Glutamatergic neuron (in vitro differentiated cells): ENCODE data around the gene SLIT1. TPM values are rescaled to one million over a fixed set of nuclear protein-coding genes. Genes with fewer than 3 reads are reported as not detected.

Experiments
- DNase-seq: peaks from one replicate; pipeline ENCODE4 v3.0.0; 2022
- H3K27ac Mint-ChIP-seq: one replicate; pipeline ENCODE4 v1.8.0; 2020; ENCODE audit warnings: mild to moderate bottlenecking, mixed read lengths, inconsistent platforms; ENCODE audit not compliant: unreplicated experiment
- H3K27me3 Mint-ChIP-seq: one replicate; pipeline ENCODE4 v1.8.0; 2020; ENCODE audit warnings: mild to moderate bottlenecking, moderate library complexity, mixed read lengths, inconsistent platforms; ENCODE audit not compliant: unreplicated experiment
- H3K36me3 Mint-ChIP-seq: one replicate; pipeline ENCODE4 v1.8.0; 2020; ENCODE audit warnings: mild to moderate bottlenecking, mixed read lengths, inconsistent platforms; ENCODE audit not compliant: unreplicated experiment
- H3K4me1 Mint-ChIP-seq: one replicate; pipeline ENCODE4 v1.8.0; 2020; ENCODE audit warnings: mild to moderate bottlenecking, low read depth, mixed read lengths, inconsistent platforms; ENCODE audit not compliant: unreplicated experiment
- H3K4me3 Mint-ChIP-seq: one replicate; pipeline ENCODE4 v1.8.0; 2020; ENCODE audit warnings: mild to moderate bottlenecking, mixed read lengths, inconsistent platforms; ENCODE audit not compliant: unreplicated experiment
- H3K9me3 Mint-ChIP-seq: one replicate; pipeline ENCODE4 v1.8.0; 2020; ENCODE audit warnings: mild to moderate bottlenecking, moderate library complexity, mixed read lengths, inconsistent platforms; ENCODE audit not compliant: unreplicated experiment
- CTCF ChIP-seq: fragments of 200-600 bp; sonication (generic); IDR thresholded peaks from one replicate; pipeline ENCODE4 v1.5.0; 2021; ENCODE audit not compliant: partially characterized antibody, unreplicated experiment
- long read RNA-seq: library from polyadenylated mRNA; unstranded; transcript quantifications from one replicate; pipeline ENCODE4 v2.0.0, GENCODE V29; 2020; ENCODE audit not compliant: unreplicated experiment
- total RNA-seq: library from RNA; stranded (reverse); fragmentation: NEBNext Ultra II Directional; extraction: Animal tissue kit (Norgen Biotek cat#: 25700); gene quantifications from one replicate; pipeline ENCODE4 v1.2.1, GENCODE V29; 2021; ENCODE audit not compliant: unreplicated experiment

The SLIT1 gene
- 11.3 TPM for total RNA-seq
- long read RNA-seq, partial matches to known transcripts = 2 of 3 reads
- long read RNA-seq, other reads (novel, unspliced or antisense) = 1 of 3 reads

GRCh38 chr10:97185326-97186058 lies at the start of gene SLIT1:
TSS of gene SLIT1 (minus strand) at chr10:97185959. CDS start at chr10:97185674, 285 bp downstream.
- H3K4me1 Mint-ChIP-seq = peaks cover 26% of the 10 kb centered on the region
- H3K4me3 Mint-ChIP-seq = peak within 1 kb of the TSS; percentile 90
- peak; percentile 75 for DNase-seq
- H3K36me3 Mint-ChIP-seq = no peaks in the 10 kb centered on the region
- H3K27me3 Mint-ChIP-seq = peaks cover 24% of the 10 kb centered on the region
- peaks cover 17% of the 10 kb centered on the region for H3K9me3 Mint-ChIP-seq
- H3K27ac Mint-ChIP-seq = no peak within 1 kb of the TSS
- TF ChIP-seq CTCF = no peak

GRCh38 chr10:97235353-97235752 lies 49.6 kb upstream of the SLIT1 start:
- TF ChIP-seq CTCF = no peak
- H3K27me3 Mint-ChIP-seq = no peaks in the 10 kb centered on the region

GRCh38 chr10:97234400-97234799 lies 48.6 kb upstream of the SLIT1 start:
- H3K4me3 Mint-ChIP-seq = no peak overlapping the region
- no peak overlapping the region for H3K27ac Mint-ChIP-seq
- H3K36me3 Mint-ChIP-seq = no peaks in the 10 kb centered on the region
- H3K9me3 Mint-ChIP-seq = no peaks in the 10 kb centered on the region
- TF ChIP-seq CTCF = peak; percentile 78
- no peaks in the 10 kb centered on the region for H3K27me3 Mint-ChIP-seq
- no peaks in the 10 kb centered on the region for H3K4me1 Mint-ChIP-seq
- no peak for DNase-seq

More at GRCh38 chr10:97235353-97235752, 49.6 kb upstream of the SLIT1 start:
- Mint-ChIP-seq H3K4me3 (no peak overlapping the region), H3K4me1 (no peaks in the 10 kb centered on the region), H3K9me3 (no peaks in the 10 kb centered on the region), H3K27ac (no peak overlapping the region), H3K36me3 (no peaks in the 10 kb centered on the region)
- DNase-seq = no peak

- no peak overlapping the region for H3K27ac Mint-ChIP-seq
Observed at GRCh38 chr10:97230146-97230545, 44.4 kb upstream of the SLIT1 start.

More at GRCh38 chr10:97230146-97230545, 44.4 kb upstream of the SLIT1 start:
- no peak for DNase-seq
- no peak overlapping the region for H3K4me3 Mint-ChIP-seq
- H3K27me3 Mint-ChIP-seq = no peaks in the 10 kb centered on the region
- peaks cover 7% of the 10 kb centered on the region for H3K4me1 Mint-ChIP-seq
- H3K36me3 Mint-ChIP-seq = no peaks in the 10 kb centered on the region
- TF ChIP-seq CTCF = no peak
- H3K9me3 Mint-ChIP-seq = no peaks in the 10 kb centered on the region
